Testis (tissue), 2 donors: ENCODE measurements around the gene MPRIP.

Source experiments
- POLR2A ChIP-seq: fragments of 450-650 bp; IDR thresholded peaks from one replicate; pipeline ENCODE4 v1.6.1; 2017; ENCODE audit warnings: antibody characterized with exemption, mild to moderate bottlenecking, moderate library complexity
- TF ChIP-seq, protein P1 (sequence below), 3 experiments: fragments of 450-650 bp in 2 of 3; fragments of 200-600 bp in 1 of 3; sonication (generic) in 1 of 3; IDR thresholded peaks; one replicate each; pipeline ENCODE4 v1.5.1; 2016 to 2019; ENCODE audit warnings: antibody characterized with exemption in 3 of 3, mild to moderate bottlenecking in 2 of 3, moderate library complexity in 1 of 3

- TF ChIP-seq, protein P1, sequence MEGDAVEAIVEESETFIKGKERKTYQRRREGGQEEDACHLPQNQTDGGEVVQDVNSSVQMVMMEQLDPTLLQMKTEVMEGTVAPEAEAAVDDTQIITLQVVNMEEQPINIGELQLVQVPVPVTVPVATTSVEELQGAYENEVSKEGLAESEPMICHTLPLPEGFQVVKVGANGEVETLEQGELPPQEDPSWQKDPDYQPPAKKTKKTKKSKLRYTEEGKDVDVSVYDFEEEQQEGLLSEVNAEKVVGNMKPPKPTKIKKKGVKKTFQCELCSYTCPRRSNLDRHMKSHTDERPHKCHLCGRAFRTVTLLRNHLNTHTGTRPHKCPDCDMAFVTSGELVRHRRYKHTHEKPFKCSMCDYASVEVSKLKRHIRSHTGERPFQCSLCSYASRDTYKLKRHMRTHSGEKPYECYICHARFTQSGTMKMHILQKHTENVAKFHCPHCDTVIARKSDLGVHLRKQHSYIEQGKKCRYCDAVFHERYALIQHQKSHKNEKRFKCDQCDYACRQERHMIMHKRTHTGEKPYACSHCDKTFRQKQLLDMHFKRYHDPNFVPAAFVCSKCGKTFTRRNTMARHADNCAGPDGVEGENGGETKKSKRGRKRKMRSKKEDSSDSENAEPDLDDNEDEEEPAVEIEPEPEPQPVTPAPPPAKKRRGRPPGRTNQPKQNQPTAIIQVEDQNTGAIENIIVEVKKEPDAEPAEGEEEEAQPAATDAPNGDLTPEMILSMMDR (IDR thresholded peaks at IDR 0.05), result no peak
- TF ChIP-seq POLR2A, result no peak
Measured at GRCh38 chr17:17141279-17141678, 99.0 kb downstream of the MPRIP start.
